Measurements from ENCODE around the gene PEMT. TPM values are rescaled to one million over a fixed set of nuclear protein-coding genes. Genes with fewer than 3 reads are reported as not detected.

The PEMT gene
- total RNA-seq, 4 donors from 2014 or later: 17.7 to 24.8 (median 20.6) TPM

DNA sequence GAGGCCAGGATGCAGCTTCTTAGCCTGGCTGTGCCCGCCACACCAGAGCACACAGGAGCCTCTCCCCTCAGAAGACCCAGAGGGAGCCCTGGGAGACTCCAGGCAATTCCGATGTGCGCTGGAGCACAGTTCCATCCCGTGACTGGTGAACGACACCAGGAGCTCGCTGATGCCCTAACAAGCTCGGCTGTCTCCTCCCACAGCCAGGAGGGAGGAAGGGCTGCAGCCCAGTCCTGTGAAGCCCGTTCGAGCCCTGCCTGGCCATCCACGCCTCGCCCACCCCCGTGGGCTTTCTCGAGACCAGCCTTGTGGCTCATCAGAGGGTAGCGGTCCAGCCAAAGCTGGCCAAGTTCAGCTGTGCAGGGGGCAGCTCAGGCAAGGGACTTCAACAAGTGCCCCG lies 73.5 kb downstream of the PEMT start:
- Histone ChIP-seq H3K36me3 (peaks cover 0 to 28% (median 16%) of the 10 kb centered on the region in 4 donors), H3K4me3 (no peak overlapping the region), H3K27me3 (no peaks in the 10 kb centered on the region), H3K27ac (replicated peaks in 1 of 4) (no peak overlapping the region), H3K9me3 (no peaks in the 10 kb centered on the region), H3K4me1 (no peaks in the 10 kb centered on the region)
- WGBS: 87% methylated on average over 9 of the region's 15 CpGs
- intact Hi-C loops (cut with DNase I): no loop called here
- DNase-seq (ENCODE audit: extremely low spot score): no peak
- TF ChIP-seq POLR2AphosphoS5 (IDR thresholded peaks at IDR 0.05): no peak
- no peak for TF ChIP-seq POLR2A (IDR thresholded peaks at IDR 0.05; ENCODE audit: low read depth)
- TF ChIP-seq, protein P1, sequence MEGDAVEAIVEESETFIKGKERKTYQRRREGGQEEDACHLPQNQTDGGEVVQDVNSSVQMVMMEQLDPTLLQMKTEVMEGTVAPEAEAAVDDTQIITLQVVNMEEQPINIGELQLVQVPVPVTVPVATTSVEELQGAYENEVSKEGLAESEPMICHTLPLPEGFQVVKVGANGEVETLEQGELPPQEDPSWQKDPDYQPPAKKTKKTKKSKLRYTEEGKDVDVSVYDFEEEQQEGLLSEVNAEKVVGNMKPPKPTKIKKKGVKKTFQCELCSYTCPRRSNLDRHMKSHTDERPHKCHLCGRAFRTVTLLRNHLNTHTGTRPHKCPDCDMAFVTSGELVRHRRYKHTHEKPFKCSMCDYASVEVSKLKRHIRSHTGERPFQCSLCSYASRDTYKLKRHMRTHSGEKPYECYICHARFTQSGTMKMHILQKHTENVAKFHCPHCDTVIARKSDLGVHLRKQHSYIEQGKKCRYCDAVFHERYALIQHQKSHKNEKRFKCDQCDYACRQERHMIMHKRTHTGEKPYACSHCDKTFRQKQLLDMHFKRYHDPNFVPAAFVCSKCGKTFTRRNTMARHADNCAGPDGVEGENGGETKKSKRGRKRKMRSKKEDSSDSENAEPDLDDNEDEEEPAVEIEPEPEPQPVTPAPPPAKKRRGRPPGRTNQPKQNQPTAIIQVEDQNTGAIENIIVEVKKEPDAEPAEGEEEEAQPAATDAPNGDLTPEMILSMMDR (IDR thresholded peaks at IDR 0.05): no peak
- no peak for TF ChIP-seq EP300 (IDR thresholded peaks at IDR 0.05)

DNA sequence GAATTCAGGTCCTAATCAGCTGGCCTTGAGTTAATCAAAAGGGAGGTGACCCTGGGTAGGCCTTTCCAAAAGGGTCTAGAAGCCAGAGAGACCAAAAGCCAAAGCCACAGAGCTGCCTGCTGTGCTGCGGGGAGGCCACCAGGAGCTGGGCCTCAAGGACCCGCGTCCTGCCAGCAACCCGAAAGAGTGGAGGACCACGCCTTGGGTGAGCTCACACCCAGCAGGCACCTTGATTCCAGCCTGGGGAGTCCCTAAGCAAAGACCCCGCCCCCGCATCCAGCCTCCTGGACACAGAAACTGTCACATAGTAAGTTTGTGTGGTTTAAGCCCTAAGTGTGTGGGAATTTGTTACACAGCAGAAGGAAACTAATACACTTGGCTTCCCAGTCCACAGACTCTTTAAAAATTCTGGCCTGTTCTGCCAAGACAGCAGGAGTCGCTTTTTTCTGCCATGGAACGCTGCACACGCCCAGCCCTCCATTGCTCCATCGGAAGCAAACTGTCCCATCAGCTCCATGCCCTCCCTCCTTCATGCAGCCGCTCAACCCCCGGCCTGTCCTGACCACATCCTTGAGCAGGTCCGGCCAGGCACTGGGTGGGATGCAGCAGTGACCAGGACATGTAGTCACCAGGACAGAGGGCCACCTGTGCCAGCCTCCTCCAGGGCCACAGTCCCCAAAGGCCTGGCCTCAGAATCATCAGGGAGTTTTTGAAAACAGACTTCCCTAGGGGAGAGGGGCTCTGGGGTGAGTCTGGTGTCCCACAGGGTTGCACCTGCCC lies 74.4 kb downstream of the PEMT start:
- Histone ChIP-seq H3K4me3 (no peak overlapping the region), H3K4me1 (no peaks in the 10 kb centered on the region), H3K36me3 (peaks cover 0 to 28% (median 16%) of the 10 kb centered on the region in 4 donors), H3K9me3 (no peaks in the 10 kb centered on the region), H3K27ac (replicated peaks in 1 of 4) (no peak overlapping the region), H3K27me3 (no peaks in the 10 kb centered on the region)
- no peak for TF ChIP-seq POLR2A (IDR thresholded peaks at IDR 0.05; ENCODE audit: low read depth)
- TF ChIP-seq POLR2AphosphoS5 (IDR thresholded peaks at IDR 0.05): no peak
- no peak for TF ChIP-seq EP300 (IDR thresholded peaks at IDR 0.05)
- TF ChIP-seq, protein P1 (IDR thresholded peaks at IDR 0.05): no peak
- intact Hi-C loops (cut with DNase I): no loop called here
- no peak for DNase-seq (ENCODE audit: extremely low spot score)
- WGBS: 97% methylated on average over 5 of the region's 14 CpGs

DNA sequence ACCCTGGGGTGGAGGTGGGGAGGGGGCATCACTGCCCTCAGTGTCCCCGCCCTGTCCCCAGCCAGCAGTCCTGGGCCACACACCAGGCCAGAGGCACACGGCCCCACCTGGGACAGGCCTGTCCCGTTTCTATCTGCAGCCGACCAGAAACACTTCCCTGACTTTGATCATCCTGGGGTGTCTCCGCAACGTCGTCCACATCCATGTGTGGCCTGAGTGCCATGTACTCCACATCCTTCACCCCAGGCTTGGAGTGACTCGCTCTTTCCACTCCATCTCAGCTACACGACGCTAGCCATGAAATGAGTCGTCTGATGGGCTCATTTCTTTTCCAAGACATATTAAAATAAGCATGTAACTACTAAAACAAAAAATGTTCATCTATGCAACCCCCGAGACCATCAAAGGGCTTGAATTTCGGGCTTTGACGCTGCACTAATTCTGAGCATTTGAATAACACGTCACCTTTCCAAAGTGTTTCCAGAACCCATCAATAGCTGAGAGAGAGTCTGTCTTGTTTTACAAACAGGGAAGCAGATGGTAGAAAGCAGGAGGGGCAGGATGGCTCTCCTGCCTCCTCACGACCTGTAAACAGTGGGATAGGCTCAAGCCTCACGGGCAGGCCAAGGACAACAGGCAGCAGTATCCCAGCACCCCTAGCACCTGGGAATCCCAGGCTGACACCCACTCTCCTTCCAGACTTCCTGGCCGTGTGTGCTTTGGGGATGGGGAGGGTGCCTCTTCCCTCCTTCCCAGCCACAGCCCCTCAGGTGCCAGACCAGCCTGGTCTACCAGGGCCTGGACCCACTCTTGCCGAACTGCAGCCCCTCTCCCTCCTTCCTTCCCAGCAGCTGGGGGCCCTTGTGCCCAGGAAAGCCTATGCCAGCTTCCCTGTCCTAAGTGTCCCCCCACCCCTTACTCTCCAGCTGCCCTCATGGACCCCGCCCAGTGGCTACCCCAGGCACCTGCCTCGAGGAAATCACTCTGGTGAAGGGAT lies 75.3 kb downstream of the PEMT start:
- no peak for TF ChIP-seq EP300 (IDR thresholded peaks at IDR 0.05)
- no peak for TF ChIP-seq POLR2A (IDR thresholded peaks at IDR 0.05; ENCODE audit: low read depth)
- no peak for TF ChIP-seq POLR2AphosphoS5 (IDR thresholded peaks at IDR 0.05)
- TF ChIP-seq, protein P1 (IDR thresholded peaks at IDR 0.05): no peak
- DNase-seq (ENCODE audit: extremely low spot score): no peak

DNA sequence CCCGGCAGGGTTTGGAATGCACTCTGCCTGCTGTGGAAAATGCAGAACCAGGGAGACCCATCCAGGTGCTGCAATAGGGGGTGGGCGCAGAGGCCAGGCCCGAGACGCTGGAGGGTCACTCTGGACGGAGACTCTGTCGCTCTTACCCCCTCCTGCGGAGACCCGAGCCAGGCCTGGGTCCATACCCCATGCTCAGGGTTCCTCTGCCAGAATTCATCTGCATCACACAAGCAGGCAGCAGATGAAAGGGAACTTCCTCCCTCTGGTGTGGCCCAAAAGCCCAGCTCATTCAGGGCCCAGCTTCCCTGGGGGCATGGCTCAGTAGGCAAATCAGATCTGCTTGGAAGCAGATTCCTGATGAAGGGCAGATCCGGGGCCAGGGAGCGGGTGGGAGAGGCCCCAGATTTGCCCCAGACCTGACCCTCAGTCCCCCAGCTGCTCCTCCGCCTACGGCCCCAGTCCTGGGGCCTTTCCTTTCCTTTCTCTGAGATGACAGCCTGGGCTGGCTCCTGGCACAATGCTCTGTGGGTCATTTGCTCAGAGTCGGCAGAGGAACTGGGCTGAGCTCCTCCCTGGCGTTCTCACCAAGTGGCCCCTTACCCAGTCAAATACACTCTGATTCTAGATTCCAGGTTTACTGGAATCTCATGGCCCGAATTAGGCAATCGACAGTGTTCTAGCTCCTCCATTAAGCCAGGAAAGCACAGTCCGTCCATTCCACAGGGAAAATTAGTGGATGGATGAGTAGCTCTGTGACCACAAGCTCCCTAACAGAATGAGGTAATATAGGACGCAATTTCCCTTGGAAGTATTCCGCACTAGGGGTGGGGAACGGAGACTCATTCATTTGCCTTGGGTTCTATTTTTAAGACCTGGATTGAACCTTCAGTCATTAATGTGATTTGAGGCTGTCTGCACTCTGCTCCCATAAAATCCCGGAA lies 76.2 kb downstream of the PEMT start:
- WGBS: 89% methylated on average over 21 of the region's 21 CpGs
- Histone ChIP-seq H3K4me3 (no peak overlapping the region), H3K27ac (replicated peaks in 1 of 4) (no peak overlapping the region), H3K27me3 (no peaks in the 10 kb centered on the region), H3K4me1 (no peaks in the 10 kb centered on the region), H3K9me3 (no peaks in the 10 kb centered on the region), H3K36me3 (peaks cover 0 to 12% (median 4%) of the 10 kb centered on the region in 4 donors)
- TF ChIP-seq EP300 (IDR thresholded peaks at IDR 0.05): no peak
- TF ChIP-seq, protein P1 (IDR thresholded peaks at IDR 0.05): no peak
- TF ChIP-seq POLR2A (IDR thresholded peaks at IDR 0.05; ENCODE audit: low read depth): no peak
- TF ChIP-seq POLR2AphosphoS5 (IDR thresholded peaks at IDR 0.05): no peak
- intact Hi-C loops (cut with DNase I): no loop called here
- DNase-seq (ENCODE audit: extremely low spot score): no peak

More for the DNA sequence above, 75.3 kb downstream of the PEMT start:
- WGBS: 89% methylated on average over 21 of the region's 21 CpGs
- H3K9me3 ChIP-seq: no peaks in the 10 kb centered on the region
- H3K27ac ChIP-seq (replicated peaks in 1 of 4): no peak overlapping the region
- H3K27me3 ChIP-seq: no peaks in the 10 kb centered on the region
- H3K4me1 ChIP-seq: no peaks in the 10 kb centered on the region
- H3K4me3 ChIP-seq: no peak overlapping the region
- peaks cover 0 to 20% (median 12%) of the 10 kb centered on the region in 4 donors for H3K36me3 ChIP-seq
- intact Hi-C loops (cut with DNase I): no loop called here

Measured in esophagus muscularis mucosa (tissue), 4 donors.